ENCODE measurements around the gene BCAS1. TPM values are rescaled to one million over a fixed set of nuclear protein-coding genes. Genes with fewer than 3 reads are reported as not detected.
"Not testable (repeated sequence)": the region's sequence is repeated elsewhere in the genome, so short reads cannot be mapped to it uniquely, and the experiment has no call there.

Gene BCAS1
- total RNA-seq, 2 donors from 2014 or later, result not detected

DNA sequence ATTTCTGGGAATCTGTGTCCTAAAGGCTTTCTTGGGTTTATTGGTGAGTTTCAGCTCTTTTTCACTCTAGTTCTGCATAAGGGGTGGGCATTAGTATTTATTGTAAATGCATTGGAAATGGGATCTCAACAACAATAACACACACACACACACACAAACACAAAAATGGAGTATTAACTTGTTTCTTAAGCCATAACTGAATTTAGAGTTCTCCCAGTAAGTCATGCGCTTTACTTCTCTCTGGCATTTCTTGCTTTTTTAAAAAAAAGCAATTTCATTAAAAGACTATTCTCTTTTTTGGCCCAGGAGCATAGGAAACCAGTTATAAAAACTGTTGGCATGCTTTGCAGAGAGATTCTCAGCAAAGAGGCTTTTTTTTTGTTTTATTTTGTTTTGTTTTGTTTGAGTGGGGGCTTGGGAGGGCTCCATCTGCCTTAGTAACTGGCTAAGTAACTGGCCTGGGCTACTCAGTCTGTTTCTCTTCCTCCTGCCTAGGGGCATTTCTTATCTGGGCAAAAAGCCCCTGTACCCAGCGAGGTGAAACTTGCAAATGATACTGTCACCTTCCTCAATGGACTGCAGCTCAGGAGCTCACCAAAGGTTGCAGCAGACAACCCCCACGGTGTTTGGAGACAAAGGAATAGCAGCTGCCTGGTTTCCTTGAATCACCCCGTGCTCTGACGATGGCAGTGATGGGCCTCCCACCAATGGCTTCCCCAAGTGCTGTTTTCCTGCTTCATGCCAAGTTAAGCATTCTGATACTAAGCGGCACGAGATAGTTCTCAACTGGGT is 128.5 kb downstream of the BCAS1 start:
- DNase-seq (no peak), ATAC-seq (no peak)
- intact Hi-C loops (cut with DNase I), result loop anchor here in 1 of 2 donors (2.0 to 10.0 kb wide), 2 partner anchors 123 to 361 kb away; no protein-coding TSS in a partner anchor

DNA sequence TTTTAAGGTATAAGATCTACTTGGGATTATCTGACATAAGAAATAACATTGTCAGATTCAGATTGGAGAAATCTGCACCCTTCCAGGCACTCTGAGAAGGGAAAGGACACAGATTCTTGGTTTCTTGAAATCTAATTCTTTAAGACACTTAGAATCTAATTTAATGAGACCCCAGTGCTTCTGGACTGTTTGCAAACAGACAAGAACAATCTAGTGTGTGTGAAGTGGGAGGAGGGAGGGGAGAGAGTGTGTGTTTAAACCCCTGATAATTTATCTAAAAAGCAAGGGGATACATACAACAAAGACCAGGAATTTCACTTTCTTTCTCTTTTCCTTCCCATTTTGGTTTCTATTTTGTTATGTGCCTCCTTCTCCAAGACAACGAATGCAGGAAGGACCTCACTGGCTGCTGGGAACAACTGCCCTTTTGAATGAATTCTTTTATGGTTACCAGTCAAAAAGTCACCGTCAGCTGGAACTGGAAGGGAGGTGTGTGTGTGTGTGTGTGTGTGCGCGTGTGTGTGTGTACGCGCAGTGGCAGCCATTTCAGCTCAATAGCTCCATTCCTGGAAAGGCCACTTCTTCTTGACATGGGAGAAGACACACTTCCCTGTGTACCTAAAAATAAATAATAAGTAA is 129.4 kb downstream of the BCAS1 start:
- intact Hi-C loops (cut with DNase I), result loop anchor here in 1 of 2 donors (2.0 to 10.0 kb wide), 2 partner anchors 124 to 360 kb away; no protein-coding TSS in a partner anchor
- DNase-seq, result no peak
- peak in 1 of 2 donors; percentile 36 for ATAC-seq

DNA sequence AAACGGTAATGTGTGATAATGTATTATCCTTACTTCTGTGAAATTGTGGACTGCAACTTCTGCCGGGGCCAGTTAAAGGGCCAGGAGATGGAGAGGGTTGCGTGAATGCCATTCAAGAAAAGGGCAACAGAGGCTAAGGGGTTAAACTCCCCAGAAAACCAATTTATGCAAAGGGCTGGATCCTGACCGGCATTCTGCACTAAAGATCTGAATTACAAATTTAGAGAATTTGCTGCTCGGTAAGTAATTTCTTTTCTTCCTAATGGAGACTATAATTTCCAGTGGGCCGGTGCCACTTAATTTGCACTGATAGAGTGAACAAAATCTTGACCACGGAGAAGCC is 130.1 kb downstream of the BCAS1 start:
- ATAC-seq, result peak in 1 of 2 donors; percentile 8
- DNase-seq, result no peak
- intact Hi-C loops (cut with DNase I), result loop anchor here in 1 of 2 donors (2.0 to 10.0 kb wide), 2 partner anchors 124 to 360 kb away; no protein-coding TSS in a partner anchor

DNA sequence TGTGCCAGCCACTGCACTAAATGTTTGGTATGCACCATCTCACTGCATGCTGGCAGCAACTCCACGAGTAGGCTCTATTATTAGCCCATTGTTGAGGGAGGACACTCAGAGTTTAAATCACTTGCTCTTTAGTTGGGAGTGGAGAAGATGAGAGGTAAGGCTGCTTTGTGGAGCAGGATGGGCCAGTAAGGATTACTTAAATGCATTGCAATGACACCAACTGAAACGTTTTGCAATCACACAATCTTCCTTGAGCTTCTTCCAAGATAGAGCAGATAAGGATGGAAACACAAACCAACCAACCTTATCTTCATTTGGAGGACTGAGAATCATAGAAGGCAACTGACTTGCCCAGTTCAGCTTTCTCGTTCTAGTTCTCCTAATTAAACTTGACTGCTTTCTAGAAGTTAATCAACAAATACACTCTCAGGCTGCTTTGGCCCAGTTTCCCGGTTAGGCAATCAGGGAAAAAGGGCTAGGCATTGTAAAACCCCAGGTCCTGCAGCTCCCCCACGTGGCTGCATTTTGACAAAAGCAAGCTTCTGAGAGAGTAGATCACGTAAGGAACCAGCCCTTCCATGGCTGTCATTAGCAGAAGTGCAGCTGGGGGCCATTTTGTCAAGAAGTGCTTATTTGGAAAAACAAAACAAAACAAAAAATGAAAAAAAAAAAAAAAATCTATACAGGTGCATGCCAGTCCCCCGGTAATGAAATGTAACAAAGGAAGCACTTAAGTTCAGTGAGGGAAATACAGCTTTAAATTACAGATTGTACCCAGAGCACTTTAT is 130.6 kb downstream of the BCAS1 start:
- intact Hi-C loops (cut with DNase I), result loop anchor here (2.0 to 10.0 kb wide), 3 partner anchors 125 to 362 kb away; no protein-coding TSS in a partner anchor
- ATAC-seq (peak; percentile 90 to 91), DNase-seq (peak; percentile 93)

DNA sequence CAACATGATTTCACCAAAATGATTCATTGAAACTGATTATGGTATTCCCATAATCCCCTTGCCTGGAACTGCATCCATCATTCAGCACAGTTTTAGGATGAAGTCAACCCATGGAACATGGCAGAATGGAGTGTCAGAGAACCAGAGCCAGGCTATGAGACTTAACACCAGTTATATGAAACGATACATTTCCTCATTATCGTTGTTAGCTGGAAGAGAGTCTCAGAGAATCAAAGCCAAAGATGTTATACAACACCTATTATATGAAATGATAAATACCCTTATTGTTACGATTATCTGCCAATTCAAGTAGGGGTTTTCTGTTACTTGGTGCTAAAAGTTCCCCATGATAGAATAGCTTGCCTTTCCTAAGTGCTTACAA is 131.2 kb downstream of the BCAS1 start:
- no peak for ATAC-seq

DNA sequence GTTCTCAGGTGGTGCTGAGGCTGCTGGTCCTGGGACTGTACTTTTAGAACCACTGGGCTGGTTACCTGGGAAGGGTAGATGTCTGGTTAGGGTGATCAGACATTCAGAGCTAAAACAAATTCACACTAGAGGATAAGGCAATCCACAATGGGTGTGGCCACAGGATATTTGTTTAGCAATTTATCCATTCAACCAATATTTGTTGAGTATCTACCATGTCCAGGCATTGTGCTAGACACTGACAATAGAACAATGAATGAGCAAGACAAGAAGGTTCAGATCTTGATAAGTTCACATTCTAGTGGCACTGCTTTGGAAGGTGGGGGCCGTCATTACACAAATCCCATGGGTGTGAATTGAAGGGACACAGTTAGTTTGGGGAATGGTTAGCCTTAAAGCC is 131.7 kb downstream of the BCAS1 start:
- intact Hi-C loops (cut with DNase I), result loop anchor here in 1 of 2 donors (5.0 kb wide), 1 partner anchor 361 kb away; no protein-coding TSS in a partner anchor

More for the DNA sequence above, 131.2 kb downstream of the BCAS1 start:
- no peak for DNase-seq
- intact Hi-C loops (cut with DNase I), result loop anchor here in 1 of 2 donors (5.0 kb wide), 1 partner anchor 362 kb away; no protein-coding TSS in a partner anchor

DNA sequence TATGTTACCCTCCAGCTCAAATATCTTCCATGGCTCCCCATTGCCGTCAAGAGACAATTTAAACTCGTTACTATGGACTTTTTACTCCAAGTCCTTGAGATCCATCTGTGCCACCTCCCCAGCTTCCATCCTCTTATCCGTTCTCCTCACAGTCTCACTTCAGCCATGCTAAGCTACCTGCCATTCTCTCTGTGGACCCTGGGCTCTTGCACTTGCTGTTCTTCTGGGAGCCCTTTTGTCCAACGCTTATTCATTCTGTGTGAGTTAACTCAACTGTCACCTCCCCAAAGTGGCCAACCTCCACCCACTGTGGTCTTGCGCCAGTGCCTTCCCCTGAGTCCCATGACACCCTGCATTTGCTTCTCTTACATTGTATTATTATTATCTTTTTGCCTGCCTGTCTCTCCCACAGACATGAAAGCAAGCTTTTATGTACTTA is 132.4 kb downstream of the BCAS1 start:
- DNase-seq (no peak), ATAC-seq (no peak)
- intact Hi-C loops (cut with DNase I), result loop anchor here in 1 of 2 donors (5.0 kb wide), 1 partner anchor 361 kb away; no protein-coding TSS in a partner anchor

More for the DNA sequence above, 131.7 kb downstream of the BCAS1 start:
- DNase-seq, result no peak
- ATAC-seq, result no peak

DNA sequence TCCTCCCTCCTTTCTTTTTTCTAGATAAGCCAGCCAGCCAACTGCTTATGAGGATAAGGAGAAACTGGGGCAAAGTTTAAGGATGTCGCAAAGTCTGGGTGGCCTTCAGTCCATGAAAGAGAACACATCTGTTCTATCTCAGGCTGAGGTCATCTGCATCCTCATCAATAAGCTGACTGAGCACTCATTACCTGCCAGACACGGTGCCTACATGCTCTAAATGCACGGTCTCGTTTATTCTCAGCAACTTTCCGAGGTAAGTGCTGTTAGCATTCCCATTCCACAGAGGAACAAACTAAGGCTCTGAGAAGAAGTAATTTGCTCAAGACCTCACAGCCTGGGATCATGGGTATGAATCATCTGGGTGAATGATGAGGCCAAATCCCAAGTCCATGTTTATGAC is 133.1 kb downstream of the BCAS1 start:
- DNase-seq (no peak), ATAC-seq (no peak)
- intact Hi-C loops (cut with DNase I), result loop anchor here in 1 of 2 donors (5.0 kb wide), 1 partner anchor 360 kb away; no protein-coding TSS in a partner anchor

DNA sequence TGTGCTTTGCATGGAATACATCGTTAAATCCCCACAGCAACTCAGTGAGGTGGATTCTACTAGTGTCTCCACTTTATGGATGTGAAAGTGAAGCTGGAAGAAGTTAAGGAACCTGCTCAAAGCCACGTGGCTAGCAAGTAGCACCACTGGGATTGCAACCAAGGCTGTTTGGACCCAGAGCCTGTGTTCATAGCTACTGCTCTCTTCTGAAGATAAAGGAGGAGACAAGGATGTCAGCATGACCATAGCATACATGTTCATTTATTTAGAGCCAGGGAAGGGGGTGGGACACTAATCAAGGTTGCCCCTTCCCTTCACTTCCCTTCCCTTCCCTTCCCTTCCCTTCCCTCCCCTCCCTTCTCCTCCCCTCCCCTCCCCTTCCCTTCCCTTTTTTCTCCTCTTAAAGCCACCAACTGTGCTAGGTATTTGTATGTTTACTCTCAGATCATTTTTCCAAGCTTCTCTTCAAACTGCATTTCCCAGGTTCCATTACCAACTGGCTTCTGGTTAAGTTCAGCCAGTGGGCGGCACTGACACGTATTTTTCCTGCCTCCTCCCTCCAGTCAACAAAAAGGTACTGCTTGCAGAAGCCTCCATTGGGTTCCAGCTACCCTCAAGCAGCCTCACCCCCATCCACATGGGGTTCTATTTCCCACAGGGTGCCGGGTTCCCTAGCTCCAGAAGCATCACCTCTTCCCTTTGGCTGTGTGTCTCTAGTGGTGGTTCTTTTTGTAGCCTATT is 134.9 kb downstream of the BCAS1 start:
- no peak for DNase-seq
- no peak for ATAC-seq
- intact Hi-C loops (cut with DNase I), result loop anchor here in 1 of 2 donors (5.0 kb wide), 1 partner anchor 358 kb away; no protein-coding TSS in a partner anchor

DNA sequence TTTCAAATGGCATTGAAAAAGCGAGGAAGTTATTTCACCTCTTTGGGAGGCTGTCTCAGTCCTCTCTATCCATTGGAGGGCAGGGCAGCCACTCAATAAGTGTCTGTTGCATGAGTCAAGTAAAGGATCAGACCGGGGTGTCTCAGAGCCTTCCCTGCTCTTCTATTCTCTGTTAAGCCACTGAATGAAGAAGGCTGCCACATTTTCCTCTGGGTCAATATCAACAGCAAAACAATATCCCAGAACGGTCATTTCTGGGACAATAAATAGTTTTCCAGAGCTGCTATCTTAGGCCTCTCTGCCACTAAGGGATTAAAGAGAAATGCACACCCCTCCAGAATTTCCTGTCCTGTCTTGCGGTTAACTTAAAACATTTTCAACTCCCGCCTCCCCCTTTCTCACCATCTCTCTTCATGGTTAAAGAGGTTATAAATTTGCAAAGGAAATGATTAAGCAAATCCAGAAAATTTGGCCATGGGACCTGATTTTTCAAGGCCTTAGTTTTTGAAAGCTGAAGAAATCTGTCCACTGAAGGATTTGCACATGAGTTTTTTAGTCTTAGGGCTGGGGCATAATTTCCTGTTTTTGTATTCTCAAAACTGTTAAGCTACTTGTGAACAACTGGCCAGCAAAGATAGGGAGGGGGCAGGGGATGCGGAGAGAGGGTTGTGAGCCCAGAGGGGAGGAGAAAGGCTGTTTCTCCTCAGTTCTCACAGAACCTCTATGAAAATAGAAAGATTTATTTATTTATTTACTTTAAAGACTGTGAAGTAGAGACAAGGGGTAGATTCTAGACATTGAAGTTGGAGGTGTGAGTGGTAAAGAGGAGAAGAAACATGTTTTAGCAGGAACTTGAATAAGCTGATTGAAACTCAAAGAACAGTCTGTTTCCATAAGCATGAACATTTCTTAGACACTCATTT is 135.7 kb downstream of the BCAS1 start:
- peak; percentile 72 to 85 for ATAC-seq
- intact Hi-C loops (cut with DNase I), result loop anchor here in 1 of 2 donors (5.0 kb wide), 1 partner anchor 357 kb away; no protein-coding TSS in a partner anchor

DNA sequence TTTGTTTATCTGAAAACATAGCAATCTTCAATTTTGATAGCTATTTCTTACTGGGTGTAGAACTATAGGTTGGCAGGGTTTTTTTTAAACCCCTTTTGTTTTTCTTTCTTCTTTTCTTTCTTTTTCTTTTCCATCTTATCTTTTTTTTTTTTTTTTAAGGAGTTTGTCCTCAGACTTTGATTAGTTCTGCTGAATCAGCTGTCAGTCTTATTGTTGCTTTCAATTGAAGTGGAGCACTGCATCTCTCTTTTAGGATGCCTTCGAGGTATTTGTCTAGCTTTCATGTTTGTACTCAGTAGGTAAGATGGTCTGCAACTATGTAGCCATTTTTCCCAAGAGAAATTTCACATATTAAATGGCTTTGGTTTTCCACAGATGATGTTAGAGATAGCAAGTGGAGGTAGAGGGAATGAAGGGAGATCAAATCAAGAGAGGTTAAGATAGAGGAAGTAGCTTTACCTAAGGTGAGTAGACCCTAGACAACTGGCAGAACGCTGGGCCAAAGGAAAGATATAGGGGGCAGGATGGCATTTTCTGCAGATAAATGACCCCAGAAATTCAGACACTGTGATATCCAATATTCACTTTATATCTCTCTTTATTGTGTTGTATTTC is 137.1 kb downstream of the BCAS1 start:
- no peak for DNase-seq
- ATAC-seq, result no peak
- intact Hi-C loops (cut with DNase I), result no loop called here

More for the DNA sequence above, 135.7 kb downstream of the BCAS1 start:
- peak; percentile 57 for DNase-seq

DNA sequence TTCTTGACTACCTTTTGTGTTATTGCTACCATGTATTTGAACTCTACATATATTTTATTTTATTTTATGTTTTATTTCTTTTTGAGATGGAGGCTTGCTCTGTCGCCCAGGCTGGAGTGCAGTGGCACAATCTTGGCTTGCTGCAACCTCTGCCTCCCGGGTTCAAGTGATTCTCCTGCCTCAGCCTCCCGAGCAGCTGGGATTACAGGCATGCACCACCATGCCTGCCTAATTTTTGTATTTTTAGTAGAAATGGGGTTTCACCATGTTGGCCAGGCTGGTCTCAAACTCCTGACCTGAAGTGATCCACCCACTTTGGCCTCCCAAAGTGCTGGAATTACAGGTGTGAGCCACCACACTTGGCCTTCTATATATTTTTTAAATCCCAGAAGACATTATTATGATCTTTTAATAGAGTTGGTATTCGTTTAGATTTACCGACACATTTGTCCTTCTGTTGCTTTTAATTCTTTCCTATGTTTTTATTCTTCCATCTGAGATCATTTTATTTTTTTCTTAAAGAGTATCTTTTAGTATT is 137.7 kb downstream of the BCAS1 start:
- DNase-seq; intact Hi-C loops (cut with DNase I); ATAC-seq: not testable (repeated sequence)

DNA sequence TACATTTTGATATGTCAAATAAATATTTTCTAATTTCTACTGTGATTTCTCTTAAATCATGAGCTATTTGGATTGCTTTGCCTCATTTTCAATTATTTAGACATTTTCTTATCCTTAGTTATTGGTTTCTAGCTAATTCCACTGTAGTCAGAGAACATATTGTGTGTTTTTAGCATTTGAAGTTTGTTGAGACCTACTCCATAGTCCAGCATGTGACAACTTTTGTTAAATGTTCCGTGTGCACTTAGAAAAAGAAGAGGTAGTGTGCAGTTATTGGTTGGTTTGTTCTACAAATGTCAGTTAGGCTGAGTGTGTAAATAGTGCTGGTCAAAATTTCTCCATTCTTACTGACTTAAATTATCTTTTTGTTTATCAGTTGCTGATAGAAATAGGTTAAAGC is 138.8 kb downstream of the BCAS1 start:
- ATAC-seq, result no peak
- intact Hi-C loops (cut with DNase I), result no loop called here

DNA sequence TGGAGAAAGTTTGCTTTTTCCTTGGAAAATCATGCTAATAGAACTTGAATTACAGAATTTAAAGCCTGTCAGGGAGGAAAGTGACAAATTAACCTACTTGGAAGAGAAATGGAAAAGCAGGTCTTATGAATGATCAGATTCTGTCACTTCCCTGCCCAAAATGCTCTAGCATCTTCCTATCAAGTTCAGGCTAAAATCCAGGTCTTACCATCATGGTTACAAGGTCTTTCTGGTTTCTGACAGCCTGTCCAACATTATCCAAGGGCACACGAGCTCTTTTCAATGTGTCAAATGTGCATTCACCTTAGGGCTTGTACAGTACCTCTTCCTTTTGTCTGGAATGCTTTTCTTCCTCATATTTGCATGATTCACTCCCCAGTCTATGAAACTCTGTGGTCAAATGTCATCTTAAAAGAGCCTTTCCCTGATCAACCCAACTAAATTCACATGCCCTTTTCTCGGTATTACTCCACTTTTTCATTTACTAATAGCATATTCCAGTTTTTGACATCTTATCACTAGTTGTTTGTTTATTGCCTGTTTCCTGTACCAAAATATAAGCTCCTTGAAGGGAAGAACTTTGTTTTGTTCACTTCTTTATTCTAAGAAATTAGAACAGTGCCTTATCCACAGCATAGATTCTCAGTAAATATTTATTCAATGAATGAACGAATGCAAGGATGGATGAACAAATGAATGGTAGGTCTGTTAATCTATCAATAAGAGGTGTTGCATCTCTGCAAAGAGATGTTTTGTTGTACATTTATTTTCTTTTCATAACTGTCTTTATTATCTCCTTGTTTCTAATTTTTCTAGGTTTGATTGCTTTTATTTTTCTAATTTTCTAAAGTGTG is 139.5 kb downstream of the BCAS1 start:
- DNase-seq (no peak), ATAC-seq (no peak)
- intact Hi-C loops (cut with DNase I), result no loop called here

More for the DNA sequence above, 138.8 kb downstream of the BCAS1 start:
- no peak for DNase-seq

DNA sequence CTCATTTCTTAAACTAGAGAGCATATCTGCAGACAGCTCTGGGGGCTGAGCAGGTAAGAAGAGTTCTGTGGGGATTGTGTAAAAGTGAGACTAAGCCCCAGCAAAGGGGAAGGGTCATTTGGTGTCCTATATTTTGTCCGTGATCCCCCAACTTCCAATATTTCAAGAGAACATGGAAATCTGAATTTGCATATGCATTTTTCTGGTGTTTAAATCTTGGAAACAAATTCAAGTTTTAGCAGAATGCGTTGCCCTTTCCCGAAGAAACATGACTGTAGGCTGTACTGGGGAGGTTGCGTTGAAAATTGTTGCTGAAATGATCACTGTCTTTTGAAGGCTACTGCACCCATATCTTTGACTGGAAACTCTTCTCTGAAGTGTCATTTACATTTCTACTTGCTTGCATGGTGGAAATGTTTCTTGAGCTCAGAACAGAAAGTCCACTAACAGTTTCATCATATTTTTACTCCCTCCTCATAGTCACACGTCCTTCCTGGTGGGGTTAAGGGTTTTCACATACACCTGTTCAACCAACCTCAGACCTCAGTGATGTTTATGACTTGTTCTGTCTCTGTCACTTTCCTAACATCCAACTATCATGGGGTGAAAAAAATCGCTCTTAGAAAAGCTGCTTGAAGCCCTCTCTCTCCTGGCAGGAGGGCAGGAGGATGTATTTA is 140.3 kb downstream of the BCAS1 start:
- DNase-seq (no peak), ATAC-seq (no peak)
- intact Hi-C loops (cut with DNase I), result no loop called here

Data from left cardiac atrium (tissue), 4 donors.